Activated B cell treated with CpG ODN at 0.5 μM for 24 hours (primary cell): ENCODE results near the gene ATP11A. TPM values are rescaled to one million over a fixed set of nuclear protein-coding genes. Genes with fewer than 3 reads are reported as not detected.

Experiments used
- ATAC-seq: fragments of 200-7000 bp; cut with Tn5 transposase; one replicate; pipeline ENCODE4 v1.10.0; 2021; ENCODE audit warnings: low read depth, mild to moderate bottlenecking, moderate library complexity
- CTCF ChIA-PET: fragments of 350-600 bp; sonication (Branson Sonifier 250); formaldehyde crosslinking; loops from one replicate; lab custom pipeline; 2021; ENCODE audit warnings: antibody characterized with exemption; lab: Charles Lee
- POLR2A ChIA-PET: fragments of 350-600 bp; sonication (Branson Sonifier 250); formaldehyde crosslinking; loops from one replicate; lab custom pipeline; 2021; ENCODE audit warnings: antibody characterized with exemption; lab: Charles Lee
- DNase-seq: peaks from one replicate; pipeline ENCODE4 v3.0.0; 2022
- H3K27ac Mint-ChIP-seq: one replicate; pipeline ENCODE4 v1.8.0; 2020; ENCODE audit warnings: mixed read lengths
- H3K27me3 Mint-ChIP-seq: one replicate; pipeline ENCODE4 v1.8.0; 2021; ENCODE audit warnings: mixed read lengths
- H3K36me3 Mint-ChIP-seq: one replicate; pipeline ENCODE4 v1.8.0; 2021; ENCODE audit warnings: low read depth, mixed read lengths
- H3K4me1 Mint-ChIP-seq: one replicate; pipeline ENCODE4 v1.8.0; 2021; ENCODE audit warnings: mixed read lengths
- H3K4me3 Mint-ChIP-seq: one replicate; pipeline ENCODE4 v1.8.0; 2020; ENCODE audit warnings: mild to moderate bottlenecking, mixed read lengths
- H3K9me3 Mint-ChIP-seq: one replicate; pipeline ENCODE4 v1.8.0; 2020; ENCODE audit warnings: mixed read lengths
- CTCF ChIP-seq: fragments of 200-600 bp; IDR thresholded peaks from one replicate; pipeline ENCODE4 v1.8.0; 2022; ENCODE audit warnings: antibody characterized with exemption, mild to moderate bottlenecking
- intact Hi-C: fragments of 100-400 bp; cut with micrococcal nuclease; formaldehyde crosslinking; loops from one replicate; pipeline ENCODE4 v1.15.1; 2024
- total RNA-seq: library from RNA; stranded (reverse); gene quantifications from 2 replicates; pipeline ENCODE4 v1.2.3, GENCODE V29; 2022

ATP11A gene
- total RNA-seq, 1 donor from 2014 or later = 49.6 TPM

DNA sequence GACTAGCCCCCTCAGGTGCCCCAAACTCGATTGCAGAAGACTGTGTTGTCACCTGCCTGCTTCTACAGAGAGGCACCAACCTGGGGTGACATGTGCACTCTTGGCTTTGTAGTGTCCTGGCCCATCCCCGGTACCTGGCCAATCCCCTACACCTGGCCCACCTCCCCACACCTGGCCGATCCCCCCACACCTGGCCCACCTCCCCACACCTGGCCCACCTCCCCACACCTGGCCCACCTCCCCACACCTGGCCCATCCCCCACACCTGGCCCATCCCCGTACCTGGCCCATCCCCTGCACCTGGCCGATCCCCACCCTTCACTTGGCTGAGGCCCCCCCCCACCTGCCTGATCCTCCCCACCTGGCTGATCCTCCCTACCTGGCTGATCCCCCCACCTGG is 25.4 kb downstream of the ATP11A start:
- POLR2A ChIA-PET = no interaction called here
- ATAC-seq (no peak), DNase-seq (no peak)
- CTCF ChIA-PET = no interaction called here
- peaks cover 6% of the 10 kb centered on the region for H3K36me3 Mint-ChIP-seq
- no peak for TF ChIP-seq CTCF
- H3K27ac Mint-ChIP-seq = no peak overlapping the region
- H3K4me1 Mint-ChIP-seq = peaks cover 13% of the 10 kb centered on the region
- intact Hi-C loops = no loop called here
- H3K4me3 Mint-ChIP-seq = no peak overlapping the region
- H3K27me3 Mint-ChIP-seq = no peaks in the 10 kb centered on the region
- H3K9me3 Mint-ChIP-seq = peaks cover 4% of the 10 kb centered on the region

DNA sequence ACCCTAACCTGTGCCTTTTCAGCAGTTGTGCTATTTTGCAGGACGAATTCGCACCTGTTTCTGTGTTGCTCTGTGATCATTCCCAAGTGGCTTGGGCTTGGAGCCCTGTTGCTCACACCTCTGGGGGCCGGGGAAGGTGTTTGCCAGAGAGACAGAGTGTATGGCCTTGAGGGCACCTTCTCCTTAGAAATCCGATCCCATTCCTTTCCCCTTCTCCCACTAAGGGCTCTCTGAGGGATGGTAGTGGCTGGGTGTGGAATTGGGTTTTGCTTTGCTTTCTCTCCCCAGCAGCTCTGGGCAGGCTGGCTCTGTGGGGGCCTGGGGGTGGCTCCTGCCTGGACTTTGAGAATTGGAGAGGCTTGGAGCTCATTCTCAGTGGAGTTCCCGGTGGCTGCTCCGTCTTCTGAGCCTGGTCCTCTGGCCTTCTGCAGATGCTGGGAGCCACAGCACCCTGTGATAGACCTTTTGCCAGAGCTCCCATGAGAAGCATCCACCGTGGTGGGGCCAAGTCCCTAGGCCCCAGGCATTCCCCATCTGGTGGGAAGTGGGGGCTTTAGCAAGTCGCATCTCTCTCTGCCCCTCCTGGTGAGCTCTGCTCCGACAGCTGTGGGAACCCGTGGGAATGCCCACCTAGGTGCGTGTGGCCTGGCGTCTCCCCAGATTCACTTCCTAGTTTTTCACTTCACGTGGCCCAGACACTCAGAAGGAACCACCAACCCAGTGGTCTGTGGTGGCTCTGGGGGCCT is 26.1 kb downstream of the ATP11A start:
- CTCF ChIA-PET = no interaction called here
- Mint-ChIP-seq H3K36me3 (peaks cover 6% of the 10 kb centered on the region), H3K4me3 (no peak overlapping the region), H3K27ac (no peak overlapping the region), H3K9me3 (peaks cover 4% of the 10 kb centered on the region), H3K4me1 (peaks cover 13% of the 10 kb centered on the region), H3K27me3 (no peaks in the 10 kb centered on the region)
- POLR2A ChIA-PET = no interaction called here
- ATAC-seq (no peak), DNase-seq (no peak)
- intact Hi-C loops = no loop called here
- TF ChIP-seq CTCF = no peak

- Mint-ChIP-seq H3K9me3 (peaks cover 4% of the 10 kb centered on the region), H3K27me3 (no peaks in the 10 kb centered on the region), H3K27ac (no peak overlapping the region), H3K4me1 (peaks cover 10% of the 10 kb centered on the region), H3K4me3 (no peak overlapping the region), H3K36me3 (peaks cover 6% of the 10 kb centered on the region)
- DNase-seq = no peak
- POLR2A ChIA-PET = no interaction called here
- CTCF ChIA-PET = no interaction called here
- no peak for TF ChIP-seq CTCF
- ATAC-seq = no peak
- intact Hi-C loops = no loop called here
Measured at GRCh38 chr13:112716461-112716820, 26.6 kb downstream of the ATP11A start.

- ChIA-PET POLR2A (no interaction called here), CTCF (no interaction called here)
- no peak overlapping the region for H3K27ac Mint-ChIP-seq
- no peak for TF ChIP-seq CTCF
- DNase-seq = no peak
- H3K9me3 Mint-ChIP-seq = peaks cover 4% of the 10 kb centered on the region
- H3K4me3 Mint-ChIP-seq = no peak overlapping the region
- intact Hi-C loops = no loop called here
- no peak for ATAC-seq
- H3K4me1 Mint-ChIP-seq = peaks cover 5% of the 10 kb centered on the region
- H3K36me3 Mint-ChIP-seq = peaks cover 6% of the 10 kb centered on the region
- H3K27me3 Mint-ChIP-seq = no peaks in the 10 kb centered on the region
Measured at GRCh38 chr13:112716841-112717520, 27.1 kb downstream of the ATP11A start.

- POLR2A ChIA-PET = no interaction called here
- TF ChIP-seq CTCF = no peak
- ATAC-seq = no peak
- peaks cover 4% of the 10 kb centered on the region for H3K9me3 Mint-ChIP-seq
- H3K27ac Mint-ChIP-seq = no peak overlapping the region
- H3K36me3 Mint-ChIP-seq = peaks cover 6% of the 10 kb centered on the region
- CTCF ChIA-PET = no interaction called here
- DNase-seq = no peak
- intact Hi-C loops = no loop called here
- peaks cover 1% of the 10 kb centered on the region for H3K4me1 Mint-ChIP-seq
- no peaks in the 10 kb centered on the region for H3K27me3 Mint-ChIP-seq
- H3K4me3 Mint-ChIP-seq = no peak overlapping the region
Measured at GRCh38 chr13:112718318-112718717, 28.5 kb downstream of the ATP11A start.
